Tibial nerve (tissue), 4 donors: ENCODE data around the gene CCL17.

ENCODE experiments used
- CTCF ChIP-seq, 5 experiments: fragments of 200-600 bp in 3 of 5; fragments of 450-650 bp in 2 of 5; sonication (generic) in 3 of 5; IDR thresholded peaks; one replicate each; pipeline ENCODE4 v1.5.1; 2016 to 2019; ENCODE audit warnings: antibody characterized with exemption in 5 of 5, mild to moderate bottlenecking in 3 of 5, moderate library complexity in 2 of 5
- EP300 ChIP-seq, 2 donors: sonication (generic); formaldehyde crosslinking; IDR thresholded peaks; one replicate each; pipeline ENCODE4 v1.6.1; 2017; ENCODE audit warnings: antibody characterized with exemption in 2 of 2, mild to moderate bottlenecking in 1 of 2
- POLR2A ChIP-seq, 2 donors: fragments of 450-650 bp; IDR thresholded peaks; one replicate each; pipeline ENCODE4 v1.6.1; 2017; ENCODE audit warnings: antibody characterized with exemption in 2 of 2, mild to moderate bottlenecking in 2 of 2, moderate library complexity in 2 of 2

GRCh38 chr16:57394444-57394843 lies 10.1 kb upstream of the CCL17 start:
- TF ChIP-seq CTCF (IDR thresholded peaks at IDR 0.05) (no peak), POLR2A (IDR thresholded peaks at IDR 0.05) (no peak), EP300 (IDR thresholded peaks at IDR 0.05) (no peak)
